Measurements from ENCODE around the gene TBX19.
A peak's percentile ranks its signal among the peaks of the same experiment; 100 is the strongest.

The TBX19 gene

GRCh38 chr1:168335500-168335899 lies 54.8 kb downstream of the TBX19 start:
- no peaks in the 10 kb centered on the region for H3K9me3 Mint-ChIP-seq
- no peaks in the 10 kb centered on the region for H3K36me3 Mint-ChIP-seq (ENCODE audit: low read depth)
- H3K27ac Mint-ChIP-seq: no peak overlapping the region
- no peak overlapping the region for H3K4me3 Mint-ChIP-seq
- no peaks in the 10 kb centered on the region for H3K27me3 Mint-ChIP-seq (ENCODE audit: low read depth, poor library complexity)
- H3K4me1 Mint-ChIP-seq: no peaks in the 10 kb centered on the region
- no peak for DNase-seq
- TF ChIP-seq CTCF (IDR thresholded peaks at IDR 0.05): no peak

GRCh38 chr1:168338589-168339503 lies 58.2 kb downstream of the TBX19 start:
- no peak for TF ChIP-seq CTCF (IDR thresholded peaks at IDR 0.05)
- Mint-ChIP-seq H3K4me1 (no peaks in the 10 kb centered on the region), H3K27ac (no peak overlapping the region), H3K36me3 (ENCODE audit: low read depth) (no peaks in the 10 kb centered on the region), H3K27me3 (ENCODE audit: low read depth, poor library complexity) (peaks cover 9% of the 10 kb centered on the region), H3K4me3 (no peak overlapping the region), H3K9me3 (no peaks in the 10 kb centered on the region)
- DNase-seq: no peak

GRCh38 chr1:168340781-168341482 lies 60.3 kb downstream of the TBX19 start:
- no peak overlapping the region for H3K27ac Mint-ChIP-seq
- TF ChIP-seq CTCF (IDR thresholded peaks at IDR 0.05): no peak
- DNase-seq: no peak
- H3K36me3 Mint-ChIP-seq (ENCODE audit: low read depth): no peaks in the 10 kb centered on the region
- H3K27me3 Mint-ChIP-seq (ENCODE audit: low read depth, poor library complexity): peaks cover 10% of the 10 kb centered on the region
- H3K4me3 Mint-ChIP-seq: no peak overlapping the region
- no peaks in the 10 kb centered on the region for H3K9me3 Mint-ChIP-seq
- no peaks in the 10 kb centered on the region for H3K4me1 Mint-ChIP-seq

- TF ChIP-seq CTCF (IDR thresholded peaks at IDR 0.05): no peak
- Mint-ChIP-seq H3K27ac (no peak overlapping the region), H3K36me3 (ENCODE audit: low read depth) (no peaks in the 10 kb centered on the region), H3K4me1 (no peaks in the 10 kb centered on the region), H3K27me3 (ENCODE audit: low read depth, poor library complexity) (peaks cover 10% of the 10 kb centered on the region), H3K4me3 (no peak overlapping the region), H3K9me3 (no peaks in the 10 kb centered on the region)
- DNase-seq: no peak
Observed at GRCh38 chr1:168341483-168341975, 60.9 kb downstream of the TBX19 start.

GRCh38 chr1:168342572-168343280 lies 62.0 kb downstream of the TBX19 start:
- peak overlapping the region; percentile 65 for H3K4me3 Mint-ChIP-seq
- TF ChIP-seq CTCF (IDR thresholded peaks at IDR 0.05): peak; percentile 71
- H3K4me1 Mint-ChIP-seq: no peaks in the 10 kb centered on the region
- DNase-seq: peak; percentile 83
- no peaks in the 10 kb centered on the region for H3K36me3 Mint-ChIP-seq (ENCODE audit: low read depth)
- no peaks in the 10 kb centered on the region for H3K9me3 Mint-ChIP-seq
- peaks cover 10% of the 10 kb centered on the region for H3K27me3 Mint-ChIP-seq (ENCODE audit: low read depth, poor library complexity)
- H3K27ac Mint-ChIP-seq: no peak overlapping the region
